Heart left ventricle (tissue), 13 donors: Measurements from ENCODE around the gene KLHL13.

Experiments used
- CTCF ChIP-seq, 12 donors: fragments of 200-600 bp; sonication (generic) in 4 of 12; IDR thresholded peaks; one replicate each; pipeline versions ENCODE4 v1.5.0 to v1.8.0; 2018 to 2022; ENCODE audit warnings: antibody characterized with exemption in 12 of 12, mild to moderate bottlenecking in 5 of 12
- POLR2A ChIP-seq, 2 donors: fragments of 450-650 bp; IDR thresholded peaks; one replicate each; pipeline ENCODE4 v1.6.1; 2017; ENCODE audit warnings: antibody characterized with exemption in 2 of 2, mild to moderate bottlenecking in 2 of 2, moderate library complexity in 2 of 2
- donor health status: ischemic (EF 13 %, LVEDD 7.1; RV severe dilation, severe dysfunction).
- donor health status: DM: no; HTN: yes; CAD: no.
- donor health status: DM: no; HTN: no; CAD: no.
- donor health status: ischemic (EF 25% LVEDD 6.9; RV normal size, moderate dysfunction).
- donor health status: ischemic (EF 25% LVEDD 5.7; RV mildly dilated, moderate dysfunction).
- donor health status: ischemic (EF 35%, LVEDD 5.7; RV mildly dilated, moderate dysfunction).
- donor health status: nonischemic (EF 11% LVEDD 7.7; RV severe dilation, severe dysfunction).
- donor health status: DM: yes; HTN: yes; CAD: no.
- donor health status: PGD.
- donor health status: ischemic (EF 29% LVEDD 5.4; RV normal size, mild dysfunction).
- donor health status: nonischemic (EF 23%, LVEDD 6.1; RV moderate dilation, normal function).

- TF ChIP-seq CTCF (IDR thresholded peaks at IDR 0.05) (no peak), POLR2A (IDR thresholded peaks at IDR 0.05) (no peak)
Observed at GRCh38 chrX:118148737-118149136, 32.1 kb upstream of the KLHL13 start.
